Mesenchymal stem cell (in vitro differentiated cells and primary cell): ENCODE measurements around the gene EVC.
A peak's percentile ranks its signal among the peaks of the same experiment; 100 is the strongest.

Source experiments
- DNase-seq: peaks from one replicate; pipeline ENCODE4 v3.0.0-alpha.2; 2013
- H2AFZ ChIP-seq: one replicate; pipeline ENCODE4 v1.6.1; 2013; ENCODE audit warnings: low read depth, mild to moderate bottlenecking, control low read depth, inconsistent platforms, low read length, moderate library complexity
- H2AK5ac ChIP-seq: 2 replicates; pipeline ENCODE4 v1.6.1; 2013; ENCODE audit warnings: low read length, moderate library complexity, mild to moderate bottlenecking, inconsistent platforms; ENCODE audit not compliant: severe bottlenecking
- H2BK120ac ChIP-seq: one replicate; pipeline ENCODE4 v1.6.1; 2013; ENCODE audit warnings: low read depth, mild to moderate bottlenecking, inconsistent platforms, low read length, moderate library complexity
- H2BK12ac ChIP-seq, 2 experiments: one replicate each; pipeline ENCODE4 v1.6.1; 2013; ENCODE audit warnings: inconsistent platforms in 2 of 2, low read length in 2 of 2, mild to moderate bottlenecking in 2 of 2, moderate library complexity in 2 of 2, control low read depth in 1 of 2
- H2BK15ac ChIP-seq: one replicate; pipeline ENCODE4 v1.6.1; 2013; ENCODE audit warnings: mild to moderate bottlenecking, low read depth, inconsistent platforms; ENCODE audit not compliant: poor library complexity, severe bottlenecking
- H2BK5ac ChIP-seq: 2 replicates; pipeline ENCODE4 v1.6.1; 2013; ENCODE audit warnings: low read depth, mild to moderate bottlenecking, low read length, control low read depth, inconsistent platforms; ENCODE audit not compliant: poor library complexity, severe bottlenecking
- H3K14ac ChIP-seq, 2 experiments: one replicate each; pipeline ENCODE4 v1.6.1; 2013; ENCODE audit warnings: inconsistent platforms in 2 of 2, low read length in 2 of 2, control low read depth in 1 of 2, mild to moderate bottlenecking in 1 of 2, moderate library complexity in 1 of 2
- H3K18ac ChIP-seq, 2 experiments: one replicate each; pipeline ENCODE4 v1.6.1; 2013; ENCODE audit warnings: inconsistent platforms in 2 of 2, low read length in 2 of 2, control low read depth in 1 of 2, low read depth in 1 of 2, mild to moderate bottlenecking in 1 of 2
- H3K23ac ChIP-seq, 2 experiments: one replicate each; pipeline ENCODE4 v1.6.1; 2013; ENCODE audit warnings: inconsistent platforms in 2 of 2, low read length in 2 of 2, mild to moderate bottlenecking in 2 of 2, moderate library complexity in 2 of 2, control low read depth in 1 of 2
- H3K27ac ChIP-seq: 2 replicates; pipeline ENCODE4 v1.5.1; 2013; ENCODE audit warnings: mild to moderate bottlenecking, moderate library complexity, low read length, control low read depth, inconsistent platforms; ENCODE audit not compliant: poor library complexity, severe bottlenecking
- H3K27me3 ChIP-seq, 2 experiments: 2 replicates each; pipeline versions ENCODE4 v1.6.1 to v1.7.0; 2013; ENCODE audit warnings: low read length in 2 of 2, mild to moderate bottlenecking in 2 of 2, moderate library complexity in 2 of 2, control low read depth in 1 of 2, inconsistent platforms in 1 of 2; ENCODE audit not compliant: control insufficient read depth in 1 of 2, insufficient read depth in 1 of 2
- H3K36me3 ChIP-seq, 2 experiments: 2 replicates each; pipeline versions ENCODE4 v1.6.1 to v1.7.0; 2013; ENCODE audit warnings: low read length in 2 of 2, control low read depth in 1 of 2, inconsistent platforms in 1 of 2, low read depth in 1 of 2, mild to moderate bottlenecking in 1 of 2; ENCODE audit not compliant: insufficient read depth in 2 of 2, control insufficient read depth in 1 of 2
- H3K4ac ChIP-seq, 2 experiments: one replicate each; pipeline ENCODE4 v1.6.1; 2013; ENCODE audit warnings: inconsistent platforms in 2 of 2, low read length in 2 of 2, mild to moderate bottlenecking in 2 of 2, moderate library complexity in 2 of 2, control low read depth in 1 of 2, low read depth in 1 of 2
- H3K4me1 ChIP-seq: 2 replicates; pipeline ENCODE4 v1.6.1; 2013; ENCODE audit warnings: low read depth, low read length, control low read depth; ENCODE audit not compliant: control insufficient read depth, insufficient read depth
- H3K4me2 ChIP-seq: 2 replicates; pipeline ENCODE4 v1.6.1; 2013; ENCODE audit warnings: low read length, mild to moderate bottlenecking, inconsistent platforms; ENCODE audit not compliant: poor library complexity, severe bottlenecking
- H3K4me3 ChIP-seq, 2 experiments: 2 replicates each; pipeline versions ENCODE4 v1.5.1 to v1.7.0; 2013; ENCODE audit warnings: low read length in 2 of 2, mild to moderate bottlenecking in 2 of 2, control low read depth in 1 of 2, low read depth in 1 of 2; ENCODE audit not compliant: insufficient read depth in 1 of 2
- H3K79me1 ChIP-seq: replicated peaks from 2 replicates; pipeline ENCODE4 v1.6.1; 2013; ENCODE audit warnings: mild to moderate bottlenecking, control low read depth, low read length, inconsistent platforms; ENCODE audit not compliant: poor library complexity, severe bottlenecking
- H3K9ac ChIP-seq: 2 replicates; pipeline ENCODE4 v1.7.0; 2013; ENCODE audit warnings: mild to moderate bottlenecking, low read length, moderate library complexity
- H3K9me3 ChIP-seq: 2 replicates; pipeline ENCODE4 v1.7.0; 2013; ENCODE audit warnings: mild to moderate bottlenecking, low read length; ENCODE audit not compliant: control insufficient read depth
- H4K8ac ChIP-seq: one replicate; pipeline ENCODE4 v1.6.1; 2013; ENCODE audit warnings: inconsistent platforms, mild to moderate bottlenecking, low read length, moderate library complexity
- H4K91ac ChIP-seq: one replicate; pipeline ENCODE4 v1.6.1; 2013; ENCODE audit warnings: mild to moderate bottlenecking, low read length, inconsistent platforms
- WGBS: methylation state at CpG from one replicate; pipeline ENCODE4 v1.1.7; 2013; ENCODE audit warnings: mixed read lengths; 5-methylcytosine and 5-hydroxymethylcytosine counted together

Gene EVC

GRCh38 chr4:5823542-5824211, 112.7 kb downstream of the EVC start:
- Histone ChIP-seq H3K18ac (no peak overlapping the region), H3K9me3 (no peaks in the 10 kb centered on the region), H2BK15ac (no peak overlapping the region), H3K79me1 (peaks cover 8% of the 10 kb centered on the region), H3K4me2 (no peak overlapping the region), H3K4me3 (no peak overlapping the region), H4K8ac (no peak overlapping the region), H3K4me1 (no peaks in the 10 kb centered on the region), H2BK12ac (no peak overlapping the region), H3K9ac (no peak overlapping the region), H3K27ac (no peak overlapping the region), H3K27me3 (no peaks in the 10 kb centered on the region), H3K23ac (no peak overlapping the region), H2AFZ (no peak overlapping the region), H3K14ac (no peak overlapping the region), H2AK5ac (no peak overlapping the region), H3K4ac (no peak overlapping the region), H3K36me3 (peaks cover 65 to 91% of the 10 kb centered on the region in 2 experiments), H2BK120ac (no peak overlapping the region), H2BK5ac (no peak overlapping the region), H4K91ac (no peak overlapping the region)
- DNase-seq: no peak
- 97% methylated on average over 10 of the region's 10 CpGs for WGBS

- Histone ChIP-seq H4K8ac (no peak overlapping the region), H3K9ac (no peak overlapping the region), H2AFZ (no peak overlapping the region), H3K4me1 (no peaks in the 10 kb centered on the region), H2BK120ac (no peak overlapping the region), H3K79me1 (peaks cover 8% of the 10 kb centered on the region), H3K27ac (no peak overlapping the region), H3K27me3 (no peaks in the 10 kb centered on the region), H3K36me3 (peaks cover 63 to 91% of the 10 kb centered on the region in 2 experiments), H3K4me3 (no peak overlapping the region), H2BK5ac (no peak overlapping the region), H3K18ac (no peak overlapping the region), H2BK15ac (no peak overlapping the region), H3K4me2 (no peak overlapping the region), H2BK12ac (no peak overlapping the region), H3K23ac (no peak overlapping the region), H3K4ac (no peak overlapping the region), H3K14ac (no peak overlapping the region), H4K91ac (no peak overlapping the region), H2AK5ac (no peak overlapping the region), H3K9me3 (no peaks in the 10 kb centered on the region)
- WGBS: 68% methylated on average over 4 of the region's 7 CpGs
- no peak for DNase-seq
Measured at GRCh38 chr4:5824227-5824626, 113.2 kb downstream of the EVC start.

- Histone ChIP-seq H2AFZ (no peak overlapping the region), H2BK15ac (no peak overlapping the region), H4K8ac (no peak overlapping the region), H3K4ac (no peak overlapping the region), H3K9me3 (no peaks in the 10 kb centered on the region), H2BK12ac (no peak overlapping the region), H2AK5ac (no peak overlapping the region), H3K27me3 (no peaks in the 10 kb centered on the region), H3K36me3 (peaks cover 60 to 91% of the 10 kb centered on the region in 2 experiments), H3K4me1 (no peaks in the 10 kb centered on the region), H3K4me3 (no peak overlapping the region), H3K23ac (no peak overlapping the region), H2BK5ac (no peak overlapping the region), H3K27ac (no peak overlapping the region), H4K91ac (no peak overlapping the region), H3K79me1 (peaks cover 8% of the 10 kb centered on the region), H3K18ac (no peak overlapping the region), H2BK120ac (no peak overlapping the region), H3K14ac (no peak overlapping the region), H3K9ac (no peak overlapping the region), H3K4me2 (no peak overlapping the region)
- DNase-seq: peak; percentile 45
- WGBS: 79% methylated on average over 6 of the region's 6 CpGs
Measured at GRCh38 chr4:5824635-5825034, 113.6 kb downstream of the EVC start.

DNA sequence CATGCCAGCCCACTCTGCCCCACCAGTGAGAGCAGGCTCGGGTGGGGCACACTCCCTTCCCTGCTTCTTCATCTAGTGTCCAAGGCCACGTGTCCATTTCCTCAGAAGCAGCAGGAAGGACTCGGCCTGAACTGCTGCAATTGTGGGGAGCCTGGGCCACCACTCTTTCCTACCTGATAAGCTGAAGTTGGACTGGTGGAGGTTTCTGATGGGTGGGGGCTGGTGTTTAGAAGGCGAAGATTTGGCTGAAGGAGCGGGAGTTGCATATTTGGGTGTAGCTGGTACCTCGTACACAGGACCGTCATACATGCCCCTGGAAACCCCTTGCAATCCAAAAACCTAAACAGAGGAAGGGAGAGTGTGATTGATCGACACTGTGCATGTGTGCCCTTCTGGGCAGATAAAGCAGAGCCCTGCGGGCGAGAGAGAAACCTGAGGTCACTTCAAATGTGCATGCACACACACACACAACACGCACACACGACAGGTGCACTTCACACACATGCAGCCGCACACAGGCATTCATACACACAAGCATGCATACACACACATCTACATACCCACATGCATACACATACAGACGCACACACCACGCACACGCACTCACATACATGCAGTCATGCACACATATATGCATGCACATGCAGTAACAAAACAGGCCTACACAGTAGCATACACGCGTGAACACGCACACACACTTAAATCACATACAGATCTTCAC, 114.5 kb downstream of the EVC start:
- Histone ChIP-seq H2AFZ (no peak overlapping the region), H4K91ac (peak overlapping the region; percentile 11), H3K14ac (peak overlapping the region in 1 of 2 experiments; percentile 61), H2BK120ac (no peak overlapping the region), H3K4me1 (no peaks in the 10 kb centered on the region), H2BK12ac (no peak overlapping the region), H3K9ac (no peak overlapping the region), H3K36me3 (peaks cover 52 to 88% of the 10 kb centered on the region in 2 experiments), H2BK15ac (no peak overlapping the region), H3K9me3 (no peaks in the 10 kb centered on the region), H4K8ac (no peak overlapping the region), H3K4me3 (no peak overlapping the region), H3K18ac (no peak overlapping the region), H2AK5ac (no peak overlapping the region), H3K27ac (no peak overlapping the region), H3K4ac (no peak overlapping the region), H2BK5ac (no peak overlapping the region), H3K27me3 (no peaks in the 10 kb centered on the region), H3K23ac (peak overlapping the region in 1 of 2 experiments; percentile 14), H3K4me2 (no peak overlapping the region), H3K79me1 (peaks cover 7% of the 10 kb centered on the region)
- WGBS: 92% methylated on average over 18 of the region's 19 CpGs
- no peak for DNase-seq
